Mucosa of descending colon (tissue), 3 donors: Measurements from ENCODE around the gene NCR2. TPM values are rescaled to one million over a fixed set of nuclear protein-coding genes. Genes with fewer than 3 reads are reported as not detected.

Experiments used
- ATAC-seq: fragments of 200-7000 bp; cut with Tn5 transposase; one replicate; pipeline ENCODE4 v1.9.1; 2020; ENCODE audit warnings: mild to moderate bottlenecking, moderate library complexity
- DNase-seq, 3 donors: peaks; one replicate each; pipeline ENCODE4 v3.0.0-alpha.2; 2020
- H3K36me3 ChIP-seq: fragments of 200-600 bp; one replicate; pipeline ENCODE4 v1.8.0; 2021; ENCODE audit warnings: low read depth, mild to moderate bottlenecking
- H3K4me1 ChIP-seq: fragments of 200-600 bp; one replicate; pipeline ENCODE4 v1.8.0; 2021; ENCODE audit warnings: low read depth, mild to moderate bottlenecking
- H3K4me3 ChIP-seq: fragments of 200-600 bp; one replicate; pipeline ENCODE4 v1.8.0; 2021; ENCODE audit warnings: mild to moderate bottlenecking
- H3K9me3 ChIP-seq: fragments of 200-600 bp; one replicate; pipeline ENCODE4 v1.8.0; 2021; ENCODE audit warnings: mild to moderate bottlenecking
- intact Hi-C, 2 donors: fragments of 100-400 bp; cut with DNase I in 1 of 2; cut with micrococcal nuclease in 1 of 2; formaldehyde crosslinking; loops; one replicate each; pipeline versions ENCODE4 v1.11.0 to v1.11.1; 2022; cut with DNase I, micrococcal nuclease
- total RNA-seq, 3 donors: library from RNA; stranded (reverse); fragmentation: NEBNext Ultra II Directional in 2 of 3; extraction: Animal tissue kit (Norgen Biotek cat#: 25700) in 2 of 3; gene quantifications; one replicate each; pipeline versions ENCODE4 v1.2.1 to v1.2.4, GENCODE V29; 2021 to 2023
- TF ChIP-seq, protein P1 (sequence below): fragments of 200-600 bp; IDR thresholded peaks from one replicate; pipeline ENCODE4 v1.8.0; 2022; ENCODE audit warnings: antibody characterized with exemption, mild to moderate bottlenecking
- donor health status: DM: no; HTN: no; CAD: no; lungs with moderate emphysema.
- donor health status: DM: no; HTN: no; CAD: no.
- donor health status: DM: no; HTN: yes; CAD: no.

NCR2 gene
- total RNA-seq, 3 donors from 2014 or later = 0.25 TPM; not detected in 2

DNA sequence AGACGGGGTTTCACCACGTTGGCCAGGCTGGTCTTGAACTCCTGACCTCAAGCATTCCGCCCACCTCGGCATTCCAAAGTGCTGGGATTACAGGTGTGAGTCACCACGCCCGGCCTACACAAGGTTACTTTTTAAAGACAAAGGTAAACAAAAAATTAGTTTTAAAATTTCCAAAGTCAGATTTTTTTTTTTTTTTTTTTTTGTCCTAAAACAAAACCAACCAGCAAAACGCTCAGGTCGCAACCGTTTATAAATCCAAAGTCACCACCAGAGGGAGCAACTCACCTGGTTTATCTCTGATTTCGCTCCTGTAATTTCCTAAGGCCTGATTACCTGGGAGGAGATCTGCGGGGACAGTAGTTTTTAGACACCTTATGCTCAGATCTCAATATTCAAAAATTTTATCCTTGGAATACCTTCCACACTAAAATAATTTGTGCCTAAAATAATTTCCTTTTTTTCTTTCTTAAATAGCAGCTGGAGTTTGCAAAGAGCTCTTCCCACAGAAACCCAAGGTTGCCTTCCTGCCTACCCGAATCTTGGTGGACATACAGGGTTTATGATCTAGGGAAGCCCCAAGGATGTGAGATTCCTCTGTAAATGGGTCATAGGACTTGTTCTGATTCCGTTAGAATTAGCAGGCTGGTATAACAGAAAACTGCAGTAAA is 29.1 kb upstream of the NCR2 start:
- no peaks in the 10 kb centered on the region for H3K9me3 ChIP-seq
- no peaks in the 10 kb centered on the region for H3K36me3 ChIP-seq
- ATAC-seq = peak; percentile 60
- peak in 1 of 3 donors; percentile 82 for DNase-seq
- H3K4me1 ChIP-seq = no peaks in the 10 kb centered on the region
- TF ChIP-seq, protein P1, sequence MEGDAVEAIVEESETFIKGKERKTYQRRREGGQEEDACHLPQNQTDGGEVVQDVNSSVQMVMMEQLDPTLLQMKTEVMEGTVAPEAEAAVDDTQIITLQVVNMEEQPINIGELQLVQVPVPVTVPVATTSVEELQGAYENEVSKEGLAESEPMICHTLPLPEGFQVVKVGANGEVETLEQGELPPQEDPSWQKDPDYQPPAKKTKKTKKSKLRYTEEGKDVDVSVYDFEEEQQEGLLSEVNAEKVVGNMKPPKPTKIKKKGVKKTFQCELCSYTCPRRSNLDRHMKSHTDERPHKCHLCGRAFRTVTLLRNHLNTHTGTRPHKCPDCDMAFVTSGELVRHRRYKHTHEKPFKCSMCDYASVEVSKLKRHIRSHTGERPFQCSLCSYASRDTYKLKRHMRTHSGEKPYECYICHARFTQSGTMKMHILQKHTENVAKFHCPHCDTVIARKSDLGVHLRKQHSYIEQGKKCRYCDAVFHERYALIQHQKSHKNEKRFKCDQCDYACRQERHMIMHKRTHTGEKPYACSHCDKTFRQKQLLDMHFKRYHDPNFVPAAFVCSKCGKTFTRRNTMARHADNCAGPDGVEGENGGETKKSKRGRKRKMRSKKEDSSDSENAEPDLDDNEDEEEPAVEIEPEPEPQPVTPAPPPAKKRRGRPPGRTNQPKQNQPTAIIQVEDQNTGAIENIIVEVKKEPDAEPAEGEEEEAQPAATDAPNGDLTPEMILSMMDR = peak; percentile 60
- no peak overlapping the region for H3K4me3 ChIP-seq
- intact Hi-C loops = no loop called here

DNA sequence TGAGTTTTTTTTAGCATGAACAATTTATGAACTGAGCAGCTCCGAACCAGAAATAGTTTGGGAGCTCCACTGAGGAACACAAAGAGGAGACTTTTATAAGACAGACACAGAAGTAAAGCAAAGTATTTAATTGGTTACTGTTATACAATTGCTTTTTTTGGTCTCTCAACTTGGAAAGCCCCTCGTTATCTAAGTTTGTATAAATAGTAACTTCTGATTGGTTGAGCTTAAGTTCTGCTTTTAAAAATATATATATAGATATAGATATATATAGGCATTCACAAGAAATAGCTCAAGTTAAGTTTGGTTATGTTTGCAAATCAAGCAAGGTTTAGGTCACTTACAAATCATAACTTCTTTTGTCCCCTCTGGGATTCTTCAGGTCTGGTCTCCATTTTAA is 20.2 kb upstream of the NCR2 start:
- H3K4me1 ChIP-seq = no peaks in the 10 kb centered on the region
- no peak overlapping the region for H3K4me3 ChIP-seq
- no peak for ATAC-seq
- H3K9me3 ChIP-seq = no peaks in the 10 kb centered on the region
- TF ChIP-seq, protein P1 = no peak
- H3K36me3 ChIP-seq = no peaks in the 10 kb centered on the region
- no peak for DNase-seq
- intact Hi-C loops = no loop called here

DNA sequence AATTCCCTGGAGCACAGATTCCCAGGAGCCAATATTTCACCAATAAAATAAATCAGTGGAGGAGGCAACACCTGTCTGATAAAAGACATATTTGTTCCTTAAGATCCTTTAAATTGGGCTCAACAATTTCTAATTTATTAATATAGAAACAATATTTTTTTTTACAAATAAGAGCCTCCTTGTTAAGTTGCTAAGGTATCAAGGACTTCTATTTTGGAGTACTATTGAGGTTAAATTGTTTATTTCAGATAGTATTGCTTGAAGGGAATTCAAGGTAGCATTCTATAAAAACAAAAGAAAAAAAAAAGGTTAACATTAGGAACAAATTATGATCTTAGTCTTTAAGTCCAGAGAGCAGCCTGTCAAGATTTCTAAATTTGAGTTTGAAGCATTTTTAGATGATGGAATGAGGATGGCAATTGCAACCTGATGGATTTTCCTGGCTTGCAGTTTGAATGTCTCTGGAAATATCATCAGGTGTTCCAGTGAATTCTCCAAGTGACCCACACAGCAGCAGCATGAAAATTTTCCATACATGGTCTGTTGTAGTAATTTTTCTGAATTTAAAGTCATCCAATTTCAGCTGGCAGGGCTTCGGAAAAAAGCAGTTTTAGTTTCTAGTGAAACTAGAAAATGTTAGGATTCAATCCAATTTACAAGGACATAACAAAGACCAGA is 19.3 kb upstream of the NCR2 start:
- no peaks in the 10 kb centered on the region for H3K9me3 ChIP-seq
- no peaks in the 10 kb centered on the region for H3K36me3 ChIP-seq
- no peak overlapping the region for H3K4me3 ChIP-seq
- intact Hi-C loops = no loop called here
- no peaks in the 10 kb centered on the region for H3K4me1 ChIP-seq
- no peak for ATAC-seq
- TF ChIP-seq, protein P1 = no peak
- DNase-seq = no peak

DNA sequence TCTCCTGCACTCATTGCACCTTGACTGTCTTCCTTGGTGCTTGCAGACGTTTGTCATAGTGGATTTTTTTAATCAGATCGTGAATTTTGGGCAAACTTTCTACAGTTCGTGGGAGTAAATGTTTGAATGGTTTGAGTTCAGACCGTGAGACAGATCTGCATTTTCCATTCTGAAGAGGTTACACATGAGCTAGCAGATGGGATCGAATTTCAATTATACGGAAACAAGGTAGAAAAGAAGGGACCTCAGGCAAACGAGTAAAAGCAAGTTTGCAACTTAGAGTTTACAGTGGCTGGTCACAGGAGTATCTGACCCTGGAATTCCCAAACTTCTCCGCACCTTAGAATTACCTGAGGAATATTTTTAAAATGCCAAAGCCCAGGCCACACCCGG is 17.2 kb upstream of the NCR2 start:
- no peak for DNase-seq
- no peak overlapping the region for H3K4me3 ChIP-seq

DNA sequence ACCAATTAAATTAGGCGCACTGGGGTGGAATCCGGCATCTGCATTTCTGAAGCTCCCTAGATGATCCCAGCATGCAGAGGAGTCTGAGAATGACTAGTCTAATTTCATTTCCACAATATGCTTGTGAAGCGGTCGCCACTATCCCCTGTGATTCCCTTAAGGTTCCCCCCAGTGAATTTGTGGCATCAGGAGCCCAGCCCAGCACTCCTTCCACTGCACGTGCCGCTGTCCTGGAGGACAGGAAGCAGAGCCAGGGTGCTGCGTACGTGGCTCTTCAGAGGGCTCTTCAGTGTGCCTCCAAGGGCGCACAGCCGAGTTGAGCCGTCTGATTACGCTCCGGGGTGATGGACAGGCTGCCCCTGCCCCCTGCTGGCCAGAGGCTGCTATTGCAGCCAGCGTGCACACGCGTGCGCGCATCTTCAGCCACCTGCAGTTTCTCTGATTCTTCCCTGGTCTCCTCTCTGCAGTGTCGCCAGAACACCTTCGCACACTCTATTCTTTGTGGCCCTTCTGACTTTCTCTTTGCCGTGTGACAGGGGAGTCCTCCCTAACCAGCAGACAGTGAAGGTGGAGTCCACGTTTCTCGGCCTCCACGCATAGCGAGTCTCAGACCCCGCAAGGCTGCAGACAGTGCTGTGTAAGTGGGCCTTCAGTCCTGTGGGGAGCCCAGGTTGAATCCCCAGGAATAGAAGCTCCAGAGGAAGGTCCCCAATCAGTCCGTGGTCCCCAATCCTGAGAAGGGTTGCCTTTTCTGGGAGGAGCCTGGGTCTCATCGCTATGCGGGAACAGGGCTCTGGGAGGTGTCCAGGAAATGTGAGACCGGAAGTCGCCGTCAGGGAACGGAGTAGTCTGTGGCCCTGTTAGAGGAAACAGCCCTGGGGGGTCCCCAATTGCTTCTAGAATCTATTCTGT is 16.5 kb upstream of the NCR2 start:
- no peaks in the 10 kb centered on the region for H3K9me3 ChIP-seq
- peak; percentile 85 to 88 (median 87) for DNase-seq
- no peaks in the 10 kb centered on the region for H3K4me1 ChIP-seq
- TF ChIP-seq, protein P1 = peak; percentile 99
- no peaks in the 10 kb centered on the region for H3K36me3 ChIP-seq
- peak; percentile 97 for ATAC-seq
- H3K4me3 ChIP-seq = no peak overlapping the region
- intact Hi-C loops = no loop called here

More for the DNA sequence above, 17.2 kb upstream of the NCR2 start:
- Histone ChIP-seq H3K36me3 (no peaks in the 10 kb centered on the region), H3K4me1 (no peaks in the 10 kb centered on the region), H3K9me3 (no peaks in the 10 kb centered on the region)
- intact Hi-C loops = no loop called here
- TF ChIP-seq, protein P1 = no peak
- no peak for ATAC-seq
